Measurements from ENCODE around the gene CEP95.

The CEP95 gene

GRCh38 chr17:64538508-64539130, 31.8 kb downstream of the CEP95 start:
- H3K27ac ChIP-seq (ENCODE audit: low read depth, low read length), result no peak overlapping the region
- peaks cover 33% of the 10 kb centered on the region for H3K36me3 ChIP-seq (ENCODE audit: insufficient read depth, low read length)
- no peaks in the 10 kb centered on the region for H3K27me3 ChIP-seq (ENCODE audit: insufficient read depth, low read length)
- peaks cover 9% of the 10 kb centered on the region for H3K4me1 ChIP-seq (ENCODE audit: control insufficient read depth, insufficient read depth, low read length, unreplicated experiment)
- H3K79me2 ChIP-seq (ENCODE audit: control insufficient read depth, insufficient read depth, low read length, unreplicated experiment), result no peaks in the 10 kb centered on the region
- H2AFZ ChIP-seq (ENCODE audit: low read length, unreplicated experiment), result no peak overlapping the region
- H3K4me3 ChIP-seq (ENCODE audit: low read depth, low read length), result no peak overlapping the region

GRCh38 chr17:64540118-64540776, 33.5 kb downstream of the CEP95 start:
- Histone ChIP-seq H3K4me1 (ENCODE audit: control insufficient read depth, insufficient read depth, low read length, unreplicated experiment) (peaks cover 9% of the 10 kb centered on the region), H2AFZ (ENCODE audit: low read length, unreplicated experiment) (no peak overlapping the region), H3K4me3 (ENCODE audit: low read depth, low read length) (no peak overlapping the region), H3K36me3 (ENCODE audit: insufficient read depth, low read length) (peaks cover 37% of the 10 kb centered on the region), H3K27me3 (ENCODE audit: insufficient read depth, low read length) (no peaks in the 10 kb centered on the region), H3K27ac (ENCODE audit: low read depth, low read length) (no peak overlapping the region), H3K79me2 (ENCODE audit: control insufficient read depth, insufficient read depth, low read length, unreplicated experiment) (no peaks in the 10 kb centered on the region)

DNA sequence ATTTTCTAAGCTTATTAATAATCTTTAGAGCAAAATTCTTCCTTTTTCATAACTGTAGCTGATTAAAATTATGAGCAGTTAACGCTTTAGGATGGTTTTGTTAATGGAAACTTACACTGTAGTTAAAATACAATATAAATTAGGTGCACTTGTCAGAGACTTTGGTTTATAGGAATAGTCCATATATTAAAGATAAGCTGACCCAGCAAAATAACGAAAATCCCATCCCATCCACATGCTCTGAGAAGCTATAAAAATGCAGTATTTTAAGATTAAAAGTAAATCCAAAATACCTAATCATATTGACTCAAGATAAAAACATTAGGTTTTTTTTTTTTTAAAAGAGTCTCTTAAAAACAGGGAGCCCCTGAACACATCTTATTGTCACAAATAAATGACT, 38.0 kb downstream of the CEP95 start:
- H3K4me1 ChIP-seq (ENCODE audit: control insufficient read depth, insufficient read depth, low read length, unreplicated experiment), result peaks cover 9% of the 10 kb centered on the region
- H3K36me3 ChIP-seq (ENCODE audit: insufficient read depth, low read length), result peaks cover 35% of the 10 kb centered on the region
- no peak overlapping the region for H2AFZ ChIP-seq (ENCODE audit: low read length, unreplicated experiment)
- no peaks in the 10 kb centered on the region for H3K27me3 ChIP-seq (ENCODE audit: insufficient read depth, low read length)
- H3K79me2 ChIP-seq (ENCODE audit: control insufficient read depth, insufficient read depth, low read length, unreplicated experiment), result no peaks in the 10 kb centered on the region
- no peak overlapping the region for H3K27ac ChIP-seq (ENCODE audit: low read depth, low read length)
- no peak overlapping the region for H3K4me3 ChIP-seq (ENCODE audit: low read depth, low read length)

DNA sequence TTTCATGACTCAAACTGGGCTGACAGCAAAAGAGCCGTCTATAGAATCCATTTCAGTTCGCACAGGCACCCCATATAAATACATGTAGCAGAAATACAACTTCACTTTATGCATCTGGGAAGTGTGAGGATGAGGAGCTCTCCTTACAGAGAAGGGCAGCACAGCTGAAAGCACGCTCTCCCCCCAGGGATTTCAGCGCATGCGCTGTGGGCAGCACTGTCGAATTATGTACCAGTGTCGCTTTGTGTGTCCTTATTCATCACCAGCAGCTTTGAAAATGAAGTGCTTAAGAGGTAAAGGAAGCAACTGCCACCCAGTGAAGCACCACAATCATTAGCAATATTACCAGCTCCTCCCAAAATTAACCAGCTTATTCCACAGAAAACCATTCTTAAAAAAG, 39.9 kb downstream of the CEP95 start:
- Histone ChIP-seq H2AFZ (ENCODE audit: low read length, unreplicated experiment) (no peak overlapping the region), H3K4me1 (ENCODE audit: control insufficient read depth, insufficient read depth, low read length, unreplicated experiment) (peaks cover 9% of the 10 kb centered on the region), H3K27me3 (ENCODE audit: insufficient read depth, low read length) (no peaks in the 10 kb centered on the region), H3K27ac (ENCODE audit: low read depth, low read length) (no peak overlapping the region), H3K79me2 (ENCODE audit: control insufficient read depth, insufficient read depth, low read length, unreplicated experiment) (no peaks in the 10 kb centered on the region), H3K36me3 (ENCODE audit: insufficient read depth, low read length) (peaks cover 40% of the 10 kb centered on the region), H3K4me3 (ENCODE audit: low read depth, low read length) (no peak overlapping the region)

GRCh38 chr17:64547319-64547718, 40.5 kb downstream of the CEP95 start:
- no peaks in the 10 kb centered on the region for H3K79me2 ChIP-seq (ENCODE audit: control insufficient read depth, insufficient read depth, low read length, unreplicated experiment)
- H3K4me1 ChIP-seq (ENCODE audit: control insufficient read depth, insufficient read depth, low read length, unreplicated experiment), result peaks cover 3% of the 10 kb centered on the region
- H3K4me3 ChIP-seq (ENCODE audit: low read depth, low read length), result no peak overlapping the region
- H3K27me3 ChIP-seq (ENCODE audit: insufficient read depth, low read length), result no peaks in the 10 kb centered on the region
- no peak overlapping the region for H2AFZ ChIP-seq (ENCODE audit: low read length, unreplicated experiment)
- peaks cover 37% of the 10 kb centered on the region for H3K36me3 ChIP-seq (ENCODE audit: insufficient read depth, low read length)
- no peak overlapping the region for H3K27ac ChIP-seq (ENCODE audit: low read depth, low read length)

- no peaks in the 10 kb centered on the region for H3K27me3 ChIP-seq (ENCODE audit: insufficient read depth, low read length)
- H2AFZ ChIP-seq (ENCODE audit: low read length, unreplicated experiment), result no peak overlapping the region
- no peak overlapping the region for H3K27ac ChIP-seq (ENCODE audit: low read depth, low read length)
- H3K4me1 ChIP-seq (ENCODE audit: control insufficient read depth, insufficient read depth, low read length, unreplicated experiment), result no peaks in the 10 kb centered on the region
- H3K4me3 ChIP-seq (ENCODE audit: low read depth, low read length), result no peak overlapping the region
- H3K79me2 ChIP-seq (ENCODE audit: control insufficient read depth, insufficient read depth, low read length, unreplicated experiment), result peaks cover 2% of the 10 kb centered on the region
- H3K36me3 ChIP-seq (ENCODE audit: insufficient read depth, low read length), result peaks cover 37% of the 10 kb centered on the region
These were observed 44.7 kb downstream of the CEP95 start for GRCh38 chr17:64551461-64551860.

- peaks cover 45% of the 10 kb centered on the region for H3K36me3 ChIP-seq (ENCODE audit: insufficient read depth, low read length)
- peaks cover 2% of the 10 kb centered on the region for H3K79me2 ChIP-seq (ENCODE audit: control insufficient read depth, insufficient read depth, low read length, unreplicated experiment)
- no peaks in the 10 kb centered on the region for H3K27me3 ChIP-seq (ENCODE audit: insufficient read depth, low read length)
- H3K4me3 ChIP-seq (ENCODE audit: low read depth, low read length), result no peak overlapping the region
- H3K27ac ChIP-seq (ENCODE audit: low read depth, low read length), result no peak overlapping the region
- H3K4me1 ChIP-seq (ENCODE audit: control insufficient read depth, insufficient read depth, low read length, unreplicated experiment), result no peaks in the 10 kb centered on the region
- H2AFZ ChIP-seq (ENCODE audit: low read length, unreplicated experiment), result no peak overlapping the region
These were observed 47.4 kb downstream of the CEP95 start for GRCh38 chr17:64554028-64554637.

- Histone ChIP-seq H3K4me3 (ENCODE audit: low read depth, low read length) (no peak overlapping the region), H3K27me3 (ENCODE audit: insufficient read depth, low read length) (no peaks in the 10 kb centered on the region), H3K4me1 (ENCODE audit: control insufficient read depth, insufficient read depth, low read length, unreplicated experiment) (no peaks in the 10 kb centered on the region), H3K27ac (ENCODE audit: low read depth, low read length) (no peak overlapping the region), H3K36me3 (ENCODE audit: insufficient read depth, low read length) (peaks cover 40% of the 10 kb centered on the region), H2AFZ (ENCODE audit: low read length, unreplicated experiment) (no peak overlapping the region), H3K79me2 (ENCODE audit: control insufficient read depth, insufficient read depth, low read length, unreplicated experiment) (peaks cover 5% of the 10 kb centered on the region)
These were observed 48.5 kb downstream of the CEP95 start for GRCh38 chr17:64555281-64555680.

DNA sequence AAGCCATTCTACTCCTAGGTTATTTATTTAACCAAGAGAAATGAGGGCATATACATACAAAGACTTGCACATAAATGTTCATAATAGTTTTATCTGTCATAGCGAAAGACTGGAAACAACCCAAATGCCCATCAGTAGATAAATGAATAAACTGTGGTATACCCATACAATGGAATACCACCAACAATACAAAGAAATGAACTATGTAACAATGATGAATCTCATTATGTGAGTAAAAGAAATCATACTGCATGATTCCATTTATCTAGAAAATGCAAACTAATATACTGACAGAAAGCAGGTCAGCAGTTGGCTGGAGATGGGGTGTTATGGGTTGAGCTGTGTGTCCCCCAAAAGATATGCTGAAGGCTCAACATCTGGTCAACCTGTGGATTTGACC, 57.3 kb downstream of the CEP95 start:
- Histone ChIP-seq H3K79me2 (ENCODE audit: control insufficient read depth, insufficient read depth, low read length, unreplicated experiment) (peaks cover 18% of the 10 kb centered on the region), H3K27me3 (ENCODE audit: insufficient read depth, low read length) (no peaks in the 10 kb centered on the region), H3K36me3 (ENCODE audit: insufficient read depth, low read length) (peaks cover 30% of the 10 kb centered on the region), H3K4me3 (ENCODE audit: low read depth, low read length) (no peak overlapping the region), H2AFZ (ENCODE audit: low read length, unreplicated experiment) (no peak overlapping the region), H3K27ac (ENCODE audit: low read depth, low read length) (peak overlapping the region; percentile 45), H3K4me1 (ENCODE audit: control insufficient read depth, insufficient read depth, low read length, unreplicated experiment) (peaks cover 12% of the 10 kb centered on the region)

- H3K36me3 ChIP-seq (ENCODE audit: insufficient read depth, low read length), result peaks cover 35% of the 10 kb centered on the region
- H3K4me3 ChIP-seq (ENCODE audit: low read depth, low read length), result no peak overlapping the region
- H2AFZ ChIP-seq (ENCODE audit: low read length, unreplicated experiment), result no peak overlapping the region
- H3K27me3 ChIP-seq (ENCODE audit: insufficient read depth, low read length), result no peaks in the 10 kb centered on the region
- H3K27ac ChIP-seq (ENCODE audit: low read depth, low read length), result peak overlapping the region; percentile 45; the same call in 1 of the 2 replicates
- peaks cover 14% of the 10 kb centered on the region for H3K79me2 ChIP-seq (ENCODE audit: control insufficient read depth, insufficient read depth, low read length, unreplicated experiment)
- H3K4me1 ChIP-seq (ENCODE audit: control insufficient read depth, insufficient read depth, low read length, unreplicated experiment), result peaks cover 12% of the 10 kb centered on the region
These were observed 58.8 kb downstream of the CEP95 start for GRCh38 chr17:64565563-64565962.

DNA sequence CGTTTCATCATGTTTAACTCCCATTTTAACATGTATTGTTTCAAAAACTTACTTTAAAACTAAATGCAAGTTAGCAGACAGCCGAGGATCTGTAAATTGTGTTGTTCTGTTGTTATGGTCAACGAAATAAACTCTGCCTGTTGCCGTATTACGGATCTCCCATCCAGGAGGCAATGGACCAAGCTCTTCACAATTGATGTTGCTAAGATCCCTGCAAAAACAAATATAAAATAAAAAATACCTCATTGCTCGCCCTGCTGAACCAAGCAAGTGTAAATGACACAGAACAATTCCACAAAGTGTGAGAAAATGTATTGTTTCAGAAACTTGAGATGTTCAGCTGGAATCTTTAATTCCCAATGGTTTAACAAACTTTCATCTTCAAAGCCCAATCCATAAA, 65.0 kb downstream of the CEP95 start:
- Histone ChIP-seq H3K36me3 (ENCODE audit: insufficient read depth, low read length) (peaks cover 19% of the 10 kb centered on the region; the same call in 1 of the 2 replicates), H2AFZ (ENCODE audit: low read length, unreplicated experiment) (no peak overlapping the region), H3K79me2 (ENCODE audit: control insufficient read depth, insufficient read depth, low read length, unreplicated experiment) (peaks cover 3% of the 10 kb centered on the region), H3K27me3 (ENCODE audit: insufficient read depth, low read length) (no peaks in the 10 kb centered on the region), H3K27ac (ENCODE audit: low read depth, low read length) (peak overlapping the region; percentile 76), H3K4me3 (ENCODE audit: low read depth, low read length) (no peak overlapping the region), H3K4me1 (ENCODE audit: control insufficient read depth, insufficient read depth, low read length, unreplicated experiment) (peaks cover 17% of the 10 kb centered on the region)

Data from ACC112 (cell line).